ENCODE results near the gene CEACAM20. TPM values are rescaled to one million over a fixed set of nuclear protein-coding genes. Genes with fewer than 3 reads are reported as not detected.

Gene CEACAM20
- total and polyA plus RNA-seq, 2 of the 13 experiments (the other 11 are each of a cell fraction or from before 2014, with no cell fraction given) = 0.04 TPM; not detected in 1

DNA sequence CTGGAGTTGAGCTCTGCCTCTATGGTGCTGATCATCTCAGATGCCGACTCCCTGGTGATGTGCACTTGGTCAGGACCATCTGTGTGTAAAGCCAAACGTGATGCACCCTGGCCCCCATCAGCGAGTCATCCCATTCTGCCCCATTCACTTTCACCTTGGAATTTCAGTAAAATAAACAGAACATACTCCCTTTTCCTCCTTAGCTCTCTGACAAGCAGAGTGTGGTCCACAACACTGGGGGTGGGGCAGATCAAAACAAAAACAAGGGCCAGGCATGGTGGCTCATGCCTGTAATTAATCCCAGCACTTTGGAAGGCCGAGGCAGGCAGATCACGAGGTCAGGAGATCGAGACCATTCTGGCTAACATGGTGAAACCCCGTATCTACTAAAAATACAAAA is 12.3 kb downstream of the CEACAM20 start:
- 30% methylated on average over 6 of the region's 7 CpGs for WGBS (ENCODE audit: low lambda C conversion rate)
- ChIA-PET CTCF (ENCODE audit: low intra/inter-chr PET ratio, low total read pairs) (no interaction called here), POLR2A (no interaction called here)
- H3K27ac ChIP-seq (ENCODE audit: extremely low read length, insufficient read depth, low read length) = no peak overlapping the region
- H3K4me1 ChIP-seq (ENCODE audit: insufficient read depth, low read length) = no peaks in the 10 kb centered on the region
- no peaks in the 10 kb centered on the region for H4K20me1 ChIP-seq (ENCODE audit: insufficient read depth, low read length)
- ATAC-seq (no peak), FAIRE-seq (no peak), DNase-seq (ENCODE audit: low spot score) (no peak)
- no peaks in the 10 kb centered on the region for H3K79me2 ChIP-seq (ENCODE audit: insufficient read depth, low read length)
- H3K9me3 ChIP-seq (ENCODE audit: low read length) = no peaks in the 10 kb centered on the region
- intact Hi-C loops (cut with micrococcal nuclease; ENCODE audit: unreplicated experiment) (no loop called here), in situ Hi-C loops (cut with HindIII; ENCODE audit: extremely low pct_ligation_motif_present, low pct_unique_long_range_greater_than_20kb) (no loop called here)
- no peak overlapping the region for H3K4me2 ChIP-seq (ENCODE audit: low read depth, low read length)
- H3K9ac ChIP-seq (ENCODE audit: insufficient read depth, low read depth, low read length) = no peak overlapping the region
- H3K4me3 ChIP-seq (replicated peaks in 1 of 3; ENCODE audit: insufficient read depth in 1 of 3, low read depth in 2 of 3, low read length in 3 of 3) = no peak overlapping the region
- TF ChIP-seq ATF6 (CRISPR knock-in tag; conservative IDR thresholded peaks at IDR 0.05) = no peak
- TF ChIP-seq ZNF710 (CRISPR knock-in tag; IDR thresholded peaks at IDR 0.05; ENCODE audit: borderline replicate concordance) = no peak
- H2AFZ ChIP-seq (ENCODE audit: low read length) = no peak overlapping the region
- no peaks in the 10 kb centered on the region for H3K36me3 ChIP-seq (replicated peaks in 1 of 2; ENCODE audit: control insufficient read depth in 1 of 2, insufficient read depth in 2 of 2, low read length in 2 of 2)
- BruUV-seq (replicated peaks) = no TSS peak
- no peaks in the 10 kb centered on the region for H3K27me3 ChIP-seq (ENCODE audit: control insufficient read depth in 1 of 2, insufficient read depth in 2 of 2, low read length in 2 of 2)

GRCh38 chr19:44515907-44516306 is 13.6 kb downstream of the CEACAM20 start:
- ChIA-PET POLR2A (no interaction called here), CTCF (ENCODE audit: low intra/inter-chr PET ratio, low total read pairs) (no interaction called here)
- H3K9me3 ChIP-seq (ENCODE audit: low read length) = no peaks in the 10 kb centered on the region
- no peak for FAIRE-seq
- no peaks in the 10 kb centered on the region for H3K36me3 ChIP-seq (replicated peaks in 1 of 2; ENCODE audit: control insufficient read depth in 1 of 2, insufficient read depth in 2 of 2, low read length in 2 of 2)
- no peak overlapping the region for H3K4me2 ChIP-seq (ENCODE audit: low read depth, low read length)
- H3K4me1 ChIP-seq (ENCODE audit: insufficient read depth, low read length) = no peaks in the 10 kb centered on the region
- 47% methylated on average over 1 of the region's 1 CpG for WGBS (ENCODE audit: low lambda C conversion rate)
- H2AFZ ChIP-seq (ENCODE audit: low read length) = no peak overlapping the region
- intact Hi-C loops (cut with micrococcal nuclease; ENCODE audit: unreplicated experiment) = no loop called here
- no peaks in the 10 kb centered on the region for H3K27me3 ChIP-seq (ENCODE audit: control insufficient read depth in 1 of 2, insufficient read depth in 2 of 2, low read length in 2 of 2)
- no peak for DNase-seq (ENCODE audit: low spot score)
- H4K20me1 ChIP-seq (ENCODE audit: insufficient read depth, low read length) = no peaks in the 10 kb centered on the region
- no peak overlapping the region for H3K9ac ChIP-seq (ENCODE audit: insufficient read depth, low read depth, low read length)
- in situ Hi-C loops (cut with HindIII; ENCODE audit: extremely low pct_ligation_motif_present, low pct_unique_long_range_greater_than_20kb) = no loop called here
- H3K27ac ChIP-seq (ENCODE audit: extremely low read length, insufficient read depth, low read length) = no peak overlapping the region
- ATAC-seq = no peak
- TF ChIP-seq ZNF768 (CRISPR knock-in tag; IDR thresholded peaks at IDR 0.05) (peak; percentile 34; the same call in 1 of the 2 replicates), SNAPC4 (CRISPR knock-in tag; IDR thresholded peaks at IDR 0.05) (no peak), CHD4 (IDR thresholded peaks at IDR 0.05; ENCODE audit: borderline replicate concordance, low read length) (no peak)
- BruUV-seq (replicated peaks) = no TSS peak
- no peaks in the 10 kb centered on the region for H3K79me2 ChIP-seq (ENCODE audit: insufficient read depth, low read length)
- H3K4me3 ChIP-seq (replicated peaks in 1 of 3; ENCODE audit: insufficient read depth in 1 of 3, low read depth in 2 of 3, low read length in 3 of 3) = no peak overlapping the region

All from HepG2 (cell line).